GM12875 (cell line): ENCODE measurements around the gene RNASE13.

Source experiments
- H3K4me3 ChIP-seq: one replicate; pipeline ENCODE4 v1.5.1; 2011; ENCODE audit warnings: low read depth, low read length, control low read depth
- CTCF ChIP-seq: IDR thresholded peaks from 2 replicates; pipeline ENCODE4 v1.5.1; 2011; ENCODE audit warnings: low read depth, mild to moderate bottlenecking, control low read depth, inconsistent platforms, low read length, moderate library complexity, borderline replicate concordance; ENCODE audit not compliant: insufficient read depth

RNASE13 gene

DNA sequence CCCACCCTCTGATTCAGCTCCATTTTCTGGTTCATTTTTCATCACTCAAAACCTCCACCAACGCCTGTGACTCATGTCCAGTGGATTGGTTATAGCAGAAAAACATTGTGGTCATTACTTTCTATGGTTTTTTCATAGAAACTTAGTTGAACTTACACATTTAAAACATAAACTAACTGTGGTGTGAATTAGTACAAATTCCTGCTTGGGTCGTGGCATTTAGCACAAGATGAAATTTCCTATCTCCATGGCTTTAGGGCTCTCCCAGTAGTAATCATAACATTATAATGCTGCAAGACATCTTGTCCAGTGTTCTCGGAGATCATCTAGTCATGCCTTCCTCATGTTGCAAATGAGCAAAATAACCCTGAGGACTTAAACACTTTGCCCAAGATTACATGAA is 14.7 kb upstream of the RNASE13 start:
- H3K4me3 ChIP-seq = no peak overlapping the region
- TF ChIP-seq CTCF = no peak

GRCh38 chr14:21048638-21049037 is 14.0 kb upstream of the RNASE13 start:
- no peak for TF ChIP-seq CTCF
- H3K4me3 ChIP-seq = no peak overlapping the region

DNA sequence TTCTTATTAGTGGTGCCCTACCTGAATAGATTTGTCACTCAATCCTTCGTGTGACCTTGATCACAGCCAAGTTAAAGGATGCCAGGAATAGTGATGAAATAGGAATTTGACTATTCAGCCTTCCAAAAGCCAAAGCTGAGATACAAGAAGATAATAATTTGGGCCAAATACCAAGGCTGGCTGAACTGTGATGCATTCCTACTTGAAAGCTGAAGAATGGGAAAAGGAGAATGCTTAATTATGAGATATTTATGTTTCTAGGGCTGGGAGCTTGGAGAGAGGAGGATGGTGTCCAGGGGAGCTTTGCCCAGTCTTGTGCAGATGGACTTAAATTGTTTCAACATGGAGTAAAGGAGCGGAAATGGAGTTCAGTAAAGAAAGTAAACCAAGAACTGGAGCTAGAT is 12.8 kb upstream of the RNASE13 start:
- H3K4me3 ChIP-seq = no peak overlapping the region
- no peak for TF ChIP-seq CTCF

- TF ChIP-seq CTCF = no peak
- H3K4me3 ChIP-seq = no peak overlapping the region
Measured at GRCh38 chr14:21043974-21044618, 9.5 kb upstream of the RNASE13 start.

- no peak overlapping the region for H3K4me3 ChIP-seq
- no peak for TF ChIP-seq CTCF
Measured at GRCh38 chr14:21043387-21043973, 8.9 kb upstream of the RNASE13 start.

- H3K4me3 ChIP-seq = no peak overlapping the region
- TF ChIP-seq CTCF = no peak
Measured at GRCh38 chr14:21042918-21043317, 8.3 kb upstream of the RNASE13 start.
